ENCODE data around the gene MAN2A2. TPM values are rescaled to one million over a fixed set of nuclear protein-coding genes. Genes with fewer than 3 reads are reported as not detected.

The MAN2A2 gene
- polyA plus RNA-seq, 3 donors, result 6.6 to 318 (median 7.3) TPM

DNA sequence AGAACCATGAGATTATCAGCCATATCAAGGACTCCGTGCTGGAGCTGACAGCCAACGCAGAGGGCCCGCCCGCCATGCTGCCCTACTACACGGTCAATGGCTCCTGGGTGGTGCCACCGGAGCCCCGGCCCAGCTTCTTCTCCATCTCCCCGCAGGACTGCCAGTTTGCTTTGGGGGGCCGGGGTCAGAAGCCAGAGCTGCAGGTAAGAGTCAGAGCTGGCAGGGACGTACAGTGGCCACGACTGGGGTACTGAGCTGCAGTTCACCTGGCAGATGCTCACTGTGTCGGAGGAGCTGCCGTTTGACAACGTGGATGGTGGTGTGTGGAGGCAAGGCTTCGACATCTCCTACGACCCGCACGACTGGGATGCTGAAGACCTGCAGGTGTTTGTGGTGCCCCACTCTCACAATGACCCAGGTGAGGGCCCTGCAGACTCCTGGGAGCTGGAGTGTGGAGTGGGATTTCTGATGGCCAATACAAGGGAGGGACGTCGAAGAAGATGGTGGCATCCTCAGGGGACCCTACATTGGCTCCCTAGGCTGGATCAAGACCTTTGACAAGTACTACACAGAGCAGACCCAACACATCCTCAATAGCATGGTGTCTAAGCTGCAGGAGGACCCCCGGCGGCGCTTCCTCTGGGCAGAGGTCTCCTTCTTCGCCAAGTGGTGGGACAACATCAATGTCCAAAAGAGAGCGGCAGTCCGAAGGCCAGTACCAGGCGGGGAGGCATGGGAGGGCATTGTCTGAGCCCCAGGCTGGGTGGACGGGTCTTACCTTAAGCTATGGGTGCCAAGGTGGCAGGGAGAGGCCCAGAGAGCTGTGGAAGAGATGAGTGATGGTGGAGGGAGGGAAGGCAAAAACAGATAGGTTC, 2.4 kb downstream of the MAN2A2 start:
- no peak overlapping the region for H3K27ac Mint-ChIP-seq
- peaks cover 16 to 23% of the 10 kb centered on the region in 2 donors for H3K4me1 ChIP-seq (ENCODE audit: control insufficient read depth in 1 of 2, insufficient read depth in 2 of 2, low read length in 2 of 2)
- H3K4me1 Mint-ChIP-seq, result peaks cover 25% of the 10 kb centered on the region
- H3K27me3 ChIP-seq (ENCODE audit: control insufficient read depth in 2 of 2, insufficient read depth in 2 of 2, low read length in 2 of 2), result no peaks in the 10 kb centered on the region
- H3K27ac ChIP-seq (ENCODE audit: low read depth in 1 of 2, low read length in 2 of 2), result no peak overlapping the region
- over 99% methylated on average over 26 of the region's 28 CpGs for WGBS (ENCODE audit: insufficient coverage)
- H3K9ac ChIP-seq (ENCODE audit: insufficient read depth, low read length, poor library complexity, severe bottlenecking), result no peak overlapping the region
- H3K36me3 ChIP-seq (replicated peaks in 1 of 2; ENCODE audit: control insufficient read depth in 1 of 2, insufficient read depth in 2 of 2, low read length in 2 of 2), result peaks cover 54 to 58% of the 10 kb centered on the region in 2 donors
- no peaks in the 10 kb centered on the region for H3K9me3 Mint-ChIP-seq
- H3K36me3 Mint-ChIP-seq, result peaks cover 55 to 60% of the 10 kb centered on the region in 2 donors
- no peak overlapping the region for H3K4me3 ChIP-seq (replicated peaks in 1 of 3; ENCODE audit: low read depth in 2 of 3, low read length in 3 of 3)
- H3K79me2 ChIP-seq (ENCODE audit: insufficient read depth, low read length), result peaks cover 25% of the 10 kb centered on the region
- H3K4me3 Mint-ChIP-seq, result no peak overlapping the region
- no peak for DNase-seq
- intact Hi-C loops (cut with micrococcal nuclease), result no loop called here
- peaks cover 42% of the 10 kb centered on the region for H4K20me1 ChIP-seq (ENCODE audit: insufficient read depth, low read length)
- H3K27me3 Mint-ChIP-seq (ENCODE audit: low read depth in 3 of 3), result peaks cover 0 to 10% (median 7%) of the 10 kb centered on the region in 3 donors
- no peaks in the 10 kb centered on the region for H3K9me3 ChIP-seq (replicated peaks in 1 of 2; ENCODE audit: control insufficient read depth in 1 of 2, insufficient read depth in 1 of 2, low read length in 2 of 2)
- TF ChIP-seq, protein P1, sequence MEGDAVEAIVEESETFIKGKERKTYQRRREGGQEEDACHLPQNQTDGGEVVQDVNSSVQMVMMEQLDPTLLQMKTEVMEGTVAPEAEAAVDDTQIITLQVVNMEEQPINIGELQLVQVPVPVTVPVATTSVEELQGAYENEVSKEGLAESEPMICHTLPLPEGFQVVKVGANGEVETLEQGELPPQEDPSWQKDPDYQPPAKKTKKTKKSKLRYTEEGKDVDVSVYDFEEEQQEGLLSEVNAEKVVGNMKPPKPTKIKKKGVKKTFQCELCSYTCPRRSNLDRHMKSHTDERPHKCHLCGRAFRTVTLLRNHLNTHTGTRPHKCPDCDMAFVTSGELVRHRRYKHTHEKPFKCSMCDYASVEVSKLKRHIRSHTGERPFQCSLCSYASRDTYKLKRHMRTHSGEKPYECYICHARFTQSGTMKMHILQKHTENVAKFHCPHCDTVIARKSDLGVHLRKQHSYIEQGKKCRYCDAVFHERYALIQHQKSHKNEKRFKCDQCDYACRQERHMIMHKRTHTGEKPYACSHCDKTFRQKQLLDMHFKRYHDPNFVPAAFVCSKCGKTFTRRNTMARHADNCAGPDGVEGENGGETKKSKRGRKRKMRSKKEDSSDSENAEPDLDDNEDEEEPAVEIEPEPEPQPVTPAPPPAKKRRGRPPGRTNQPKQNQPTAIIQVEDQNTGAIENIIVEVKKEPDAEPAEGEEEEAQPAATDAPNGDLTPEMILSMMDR (IDR thresholded peaks at IDR 0.05), result no peak
- no peak overlapping the region for H3K4me2 ChIP-seq (replicated peaks; ENCODE audit: extremely low read depth, low read length, poor library complexity, severe bottlenecking)
- no peak overlapping the region for H2AFZ ChIP-seq (ENCODE audit: insufficient read depth, low read depth, low read length, poor library complexity, severe bottlenecking)

DNA sequence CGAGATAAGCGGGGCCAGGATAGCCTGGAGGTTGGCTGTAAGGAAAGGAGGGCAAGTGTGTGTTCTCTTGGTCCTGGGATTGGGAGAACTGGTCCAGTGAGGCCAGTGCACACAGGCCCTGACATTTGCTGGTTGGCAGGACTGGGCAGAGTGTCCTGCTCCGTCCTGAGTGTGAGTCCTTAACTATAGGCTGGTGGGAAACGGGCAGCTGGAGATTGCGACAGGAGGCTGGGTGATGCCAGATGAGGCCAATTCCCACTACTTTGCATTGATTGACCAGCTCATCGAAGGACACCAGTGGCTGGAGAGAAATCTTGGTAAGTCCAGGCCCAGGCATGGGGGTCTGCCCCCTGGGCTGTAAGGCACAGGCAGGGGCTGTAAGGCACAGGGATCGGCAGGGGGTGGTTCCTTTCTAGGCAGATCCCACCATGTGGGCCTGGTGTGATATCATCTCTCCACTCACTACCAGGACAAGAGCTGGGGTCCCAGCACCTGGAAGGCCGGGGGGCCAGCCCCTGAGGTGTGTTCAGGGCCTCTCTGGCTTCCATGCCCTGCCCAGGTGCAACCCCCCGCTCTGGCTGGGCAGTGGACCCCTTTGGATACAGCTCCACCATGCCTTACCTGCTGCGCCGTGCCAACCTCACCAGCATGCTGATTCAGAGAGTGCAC, 3.2 kb downstream of the MAN2A2 start:
- Mint-ChIP-seq H3K27ac (no peak overlapping the region), H3K4me3 (no peak overlapping the region), H3K27me3 (ENCODE audit: low read depth in 3 of 3) (peaks cover 0 to 10% (median 7%) of the 10 kb centered on the region in 3 donors), H3K4me1 (peaks cover 22% of the 10 kb centered on the region), H3K36me3 (peaks cover 63 to 68% of the 10 kb centered on the region in 2 donors), H3K9me3 (no peaks in the 10 kb centered on the region)
- Histone ChIP-seq H3K9me3 (replicated peaks in 1 of 2; ENCODE audit: control insufficient read depth in 1 of 2, insufficient read depth in 1 of 2, low read length in 2 of 2) (no peaks in the 10 kb centered on the region), H3K36me3 (replicated peaks in 1 of 2; ENCODE audit: control insufficient read depth in 1 of 2, insufficient read depth in 2 of 2, low read length in 2 of 2) (peaks cover 62 to 65% of the 10 kb centered on the region in 2 donors), H3K4me3 (replicated peaks in 1 of 3; ENCODE audit: low read depth in 2 of 3, low read length in 3 of 3) (no peak overlapping the region), H3K9ac (ENCODE audit: insufficient read depth, low read length, poor library complexity, severe bottlenecking) (no peak overlapping the region), H3K4me2 (replicated peaks; ENCODE audit: extremely low read depth, low read length, poor library complexity, severe bottlenecking) (no peak overlapping the region), H3K27ac (ENCODE audit: low read depth in 1 of 2, low read length in 2 of 2) (no peak overlapping the region), H3K4me1 (ENCODE audit: control insufficient read depth in 1 of 2, insufficient read depth in 2 of 2, low read length in 2 of 2) (peaks cover 16 to 23% of the 10 kb centered on the region in 2 donors), H2AFZ (ENCODE audit: insufficient read depth, low read depth, low read length, poor library complexity, severe bottlenecking) (no peak overlapping the region), H3K27me3 (ENCODE audit: control insufficient read depth in 2 of 2, insufficient read depth in 2 of 2, low read length in 2 of 2) (no peaks in the 10 kb centered on the region), H4K20me1 (ENCODE audit: insufficient read depth, low read length) (peaks cover 42% of the 10 kb centered on the region), H3K79me2 (ENCODE audit: insufficient read depth, low read length) (peaks cover 25% of the 10 kb centered on the region)
- 98% methylated on average over 8 of the region's 11 CpGs for WGBS (ENCODE audit: insufficient coverage)
- intact Hi-C loops (cut with micrococcal nuclease), result no loop called here
- DNase-seq, result no peak
- TF ChIP-seq, protein P1 (IDR thresholded peaks at IDR 0.05), result no peak
